A549 (cell line): ENCODE results near the gene INPP4B. TPM values are rescaled to one million over a fixed set of nuclear protein-coding genes. Genes with fewer than 3 reads are reported as not detected.

Source experiments
- ATAC-seq, 2 experiments: fragments of 200-7000 bp in 1 of 2; fragments of >200 bp in 1 of 2; cut with Nextera tagmentation in 1 of 2; cut with Tn5 transposase in 1 of 2; 3 replicates each; pipeline versions ENCODE4 v1.8.0 to v1.9.1; 2018 to 2020; ENCODE audit warnings: mild to moderate bottlenecking in 1 of 2, moderate library complexity in 1 of 2
- CTCF ChIA-PET: fragments of 300-600 bp; sonication (Branson Sonifier 250); formaldehyde crosslinking; extraction: SDS; loops from one replicate; lab custom pipeline; 2021; ENCODE audit warnings: antibody characterized with exemption, inconsistent platforms; lab: Yijun Ruan, JAX
- POLR2A ChIA-PET: fragments of 350-600 bp; formaldehyde crosslinking; extraction: SDS; loops from one replicate; lab custom pipeline; 2021; ENCODE audit warnings: antibody characterized with exemption, inconsistent platforms; lab: Yijun Ruan, JAX
- DNase-seq, 2 experiments: peaks; one replicate each; pipeline versions ENCODE4 v3.0.0 to v3.0.0-alpha.2; 2011 to 2016; ENCODE audit warnings: low read depth in 1 of 2, low spot score in 1 of 2
- FAIRE-seq: peaks from 2 replicates; lab custom pipeline; 2011; peaks lifted over from hg19 to GRCh38; lab: Jason Lieb, UNC
- H3K27ac ChIP-seq, 2 experiments: fragments of >200 bp; sonication (Bioruptor Twin); formaldehyde crosslinking; 3 replicates each; pipeline ENCODE4 v1.5.1; 2016 to 2017
- H3K4me1 ChIP-seq: fragments of >200 bp; sonication (Bioruptor Twin); formaldehyde crosslinking; 3 replicates; pipeline ENCODE4 v1.6.1; 2016
- H3K4me2 ChIP-seq: fragments of >200 bp; sonication (Bioruptor Twin); formaldehyde crosslinking; 3 replicates; pipeline ENCODE4 v1.6.1; 2016
- H3K4me3 ChIP-seq: fragments of >200 bp; sonication (Bioruptor Twin); formaldehyde crosslinking; 3 replicates; pipeline ENCODE4 v1.5.1; 2016
- H3K9me3 ChIP-seq: fragments of >200 bp; sonication (Bioruptor Twin); formaldehyde crosslinking; 3 replicates; pipeline ENCODE4 v1.6.1; 2016
- ATOH8 ChIP-seq: fragments of 250-450 bp; sonication (Bioruptor Pico); IDR thresholded peaks from 2 replicates; pipeline ENCODE4 v1.5.0; 2020; ENCODE audit warnings: low read depth, mild to moderate bottlenecking, moderate library complexity
- BHLHE40 ChIP-seq: IDR thresholded peaks from 2 replicates; pipeline ENCODE4 v1.6.1; 2012; ENCODE audit warnings: low read depth, low read length, inconsistent platforms
- CBX2 ChIP-seq: fragments of 200-600 bp; sonication (generic); IDR thresholded peaks from 2 replicates; pipeline ENCODE4 v1.6.1; 2016; ENCODE audit warnings: low read depth, mild to moderate bottlenecking, borderline replicate concordance
- CBX8 ChIP-seq: fragments of 200-600 bp; sonication (generic); IDR thresholded peaks from 2 replicates; pipeline ENCODE4 v1.6.1; 2016
- EHF ChIP-seq: fragments of 250-450 bp; sonication (Bioruptor Pico); IDR thresholded peaks from 2 replicates; pipeline ENCODE4 v1.5.0; 2020; ENCODE audit warnings: mild to moderate bottlenecking
- ELK1 ChIP-seq: fragments of 150-350 bp; IDR thresholded peaks from 2 replicates; pipeline ENCODE4 v1.6.1; 2014; ENCODE audit warnings: low read depth, mild to moderate bottlenecking, low read length
- ESRRA ChIP-seq: fragments of 150-350 bp; IDR thresholded peaks from 2 replicates; pipeline ENCODE4 v1.6.1; 2014; ENCODE audit warnings: mild to moderate bottlenecking, low read length, borderline replicate concordance
- FOXS1 ChIP-seq: fragments of 250-450 bp; sonication (Bioruptor Pico); IDR thresholded peaks from 2 replicates; pipeline ENCODE4 v1.5.0; 2020; ENCODE audit warnings: mild to moderate bottlenecking, moderate library complexity
- GATA3 ChIP-seq: IDR thresholded peaks from 2 replicates; pipeline ENCODE4 v1.6.1; 2012; ENCODE audit warnings: borderline replicate concordance
- HDAC2 ChIP-seq: fragments of 200-600 bp; sonication (generic); IDR thresholded peaks from 2 replicates; pipeline ENCODE4 v1.6.1; 2016
- HOXB13 ChIP-seq: fragments of 250-450 bp; sonication (Bioruptor Pico); IDR thresholded peaks from 2 replicates; pipeline ENCODE4 v1.5.0; 2020; ENCODE audit warnings: low read depth, mild to moderate bottlenecking, moderate library complexity
- HOXB5 ChIP-seq: fragments of 250-450 bp; sonication (Bioruptor Pico); IDR thresholded peaks from 2 replicates; pipeline ENCODE4 v1.5.0; 2020; ENCODE audit warnings: mild to moderate bottlenecking, moderate library complexity
- JUNB ChIP-seq: fragments of >200 bp; sonication (Bioruptor Twin); formaldehyde crosslinking; IDR thresholded peaks from 2 replicates; pipeline ENCODE4 v1.6.1; 2016
- KDM1A ChIP-seq: fragments of 200-600 bp; sonication (generic); IDR thresholded peaks from 2 replicates; pipeline ENCODE4 v1.6.1; 2016; ENCODE audit warnings: low read depth, mild to moderate bottlenecking
- NPAS2 ChIP-seq: fragments of 250-450 bp; sonication (Bioruptor Pico); IDR thresholded peaks from 2 replicates; pipeline ENCODE4 v1.8.0; 2022; ENCODE audit warnings: mild to moderate bottlenecking, moderate library complexity, borderline replicate concordance
- NR3C1 ChIP-seq: fragments of >200 bp; sonication (Bioruptor Twin); formaldehyde crosslinking; IDR thresholded peaks from 3 replicates; pipeline ENCODE4 v1.6.1; 2017
- RFX5 ChIP-seq: fragments of 450-650 bp; IDR thresholded peaks from 2 replicates; pipeline ENCODE4 v1.7.1; 2014; ENCODE audit warnings: antibody characterized with exemption, mild to moderate bottlenecking, moderate library complexity
- SMC3 ChIP-seq: fragments of >200 bp; sonication (Bioruptor Twin); formaldehyde crosslinking; IDR thresholded peaks from 3 replicates; pipeline ENCODE4 v1.6.1; 2018; ENCODE audit warnings: inconsistent platforms
- TFCP2L1 ChIP-seq: fragments of 250-450 bp; sonication (Bioruptor Pico); IDR thresholded peaks from 2 replicates; pipeline ENCODE4 v1.5.0; 2021; ENCODE audit warnings: mild to moderate bottlenecking
- USF2 ChIP-seq: fragments of 450-650 bp; IDR thresholded peaks from 2 replicates; pipeline ENCODE4 v1.6.1; 2014; ENCODE audit warnings: antibody characterized with exemption
- ZC3H11A ChIP-seq: fragments of 450-650 bp; IDR thresholded peaks from 2 replicates; pipeline ENCODE4 v1.6.1; 2014; ENCODE audit warnings: antibody characterized with exemption, mild to moderate bottlenecking
- ZFP36 ChIP-seq: fragments of 450-650 bp; IDR thresholded peaks from 2 replicates; pipeline ENCODE4 v1.6.1; 2014; ENCODE audit warnings: borderline replicate concordance; ENCODE audit not compliant: partially characterized antibody
- ZNF302 ChIP-seq: fragments of 250-450 bp; sonication (Bioruptor Pico); IDR thresholded peaks from 2 replicates; pipeline ENCODE4 v1.9.0; 2021; ENCODE audit warnings: inconsistent platforms, mild to moderate bottlenecking, moderate library complexity
- WGBS: methylation state at CpG from one replicate; pipeline ENCODE4 v1.1.6; 2017; ENCODE audit errors: missing lambda C conversion rate; 5-methylcytosine and 5-hydroxymethylcytosine counted together
- polyA plus RNA-seq, 4 experiments: library from polyadenylated mRNA; depleted of rRNA in 3 of 4; stranded (reverse); fragments of >200 nt; fragmentation: RNase III in 1 of 4; extraction: RNeasy Plus Mini Kit Qiagen cat#74134 plus additional on column Dnase treatment in 1 of 4; gene quantifications; 2 replicates in 3 of 4; 3 replicates in 1 of 4; pipeline ENCODE4 v1.2.3, GENCODE V29; 2011 to 2017

INPP4B gene
- polyA plus RNA-seq, 2 of the 4 experiments (the other 2 are of a cell fraction): 7.2 to 14.9 TPM

- no peaks in the 10 kb centered on the region for H3K9me3 ChIP-seq
- CTCF ChIA-PET: no interaction called here
- WGBS: 51% methylated on average over 5 of the region's 5 CpGs
- TF ChIP-seq HDAC2 (no peak), ZNF302 (CRISPR knock-in tag) (no peak), EHF (CRISPR knock-in tag) (no peak), ELK1 (no peak), KDM1A (no peak), ZFP36 (no peak), BHLHE40 (no peak), USF2 (no peak), HOXB5 (CRISPR knock-in tag) (no peak), TFCP2L1 (CRISPR knock-in tag) (no peak), SMC3 (no peak), ATOH8 (CRISPR knock-in tag) (no peak), ZC3H11A (no peak), NPAS2 (CRISPR knock-in tag) (no peak), GATA3 (no peak), FOXS1 (CRISPR knock-in tag) (no peak)
- TF ChIP-seq, all 56 proteins: peak for 0
- POLR2A ChIA-PET: no interaction called here
- FAIRE-seq (no peak), DNase-seq (no peak), ATAC-seq (no peak)
- Histone ChIP-seq H3K4me3 (no peak overlapping the region), H3K4me2 (no peak overlapping the region), H3K4me1 (no peaks in the 10 kb centered on the region), H3K27ac (no peak overlapping the region)
Measured at GRCh38 chr4:142882159-142882558, 36.1 kb upstream of the INPP4B start.

- no peaks in the 10 kb centered on the region for H3K9me3 ChIP-seq
- TF ChIP-seq NR3C1 (no peak), ESRRA (no peak), ZC3H11A (no peak), ATOH8 (CRISPR knock-in tag) (no peak), FOXS1 (CRISPR knock-in tag) (no peak)
- TF ChIP-seq, all 56 proteins: peak for 0
- H3K27ac ChIP-seq: no peak overlapping the region
- H3K4me1 ChIP-seq: no peaks in the 10 kb centered on the region
- H3K4me2 ChIP-seq: no peak overlapping the region
- 57% methylated on average over 2 of the region's 2 CpGs for WGBS
- CTCF ChIA-PET: no interaction called here
- ATAC-seq: no peak
- no peak for DNase-seq
- POLR2A ChIA-PET: no interaction called here
- no peak for FAIRE-seq
- no peak overlapping the region for H3K4me3 ChIP-seq
Measured at GRCh38 chr4:142881331-142881730, 35.2 kb upstream of the INPP4B start.

- peak in 1 of 2 experiments; percentile 54; a peak in 3 of 6 replicates for ATAC-seq
- peak in 1 of 2 experiments; percentile 12 for DNase-seq
- Histone ChIP-seq H3K9me3 (no peaks in the 10 kb centered on the region), H3K4me3 (no peak overlapping the region)
- no peak for FAIRE-seq
- POLR2A ChIA-PET: no interaction called here
- no peak for TF ChIP-seq ESRRA
- TF ChIP-seq CBX8: no peak
- TF ChIP-seq HOXB13: no peak
- no peak for TF ChIP-seq JUNB
- TF ChIP-seq ZNF302 (CRISPR knock-in tag): no peak
- TF ChIP-seq CBX2: no peak
- TF ChIP-seq FOXS1 (CRISPR knock-in tag): no peak
- no peak for TF ChIP-seq HOXB5 (CRISPR knock-in tag)
- TF ChIP-seq RFX5: no peak
- TF ChIP-seq, all 56 proteins: peak for 0
- CTCF ChIA-PET: no interaction called here
- Histone ChIP-seq H3K27ac (no peak overlapping the region), H3K4me2 (no peak overlapping the region), H3K4me1 (no peaks in the 10 kb centered on the region)
- WGBS: 36% methylated on average over 2 of the region's 2 CpGs
Measured at GRCh38 chr4:142875117-142875516, 29.0 kb upstream of the INPP4B start.
